ENCODE measurements around the gene TUT4. TPM values are rescaled to one million over a fixed set of nuclear protein-coding genes. Genes with fewer than 3 reads are reported as not detected.

TUT4 gene
- total RNA-seq, 2 donors from 2014 or later = 108 to 120 TPM

DNA sequence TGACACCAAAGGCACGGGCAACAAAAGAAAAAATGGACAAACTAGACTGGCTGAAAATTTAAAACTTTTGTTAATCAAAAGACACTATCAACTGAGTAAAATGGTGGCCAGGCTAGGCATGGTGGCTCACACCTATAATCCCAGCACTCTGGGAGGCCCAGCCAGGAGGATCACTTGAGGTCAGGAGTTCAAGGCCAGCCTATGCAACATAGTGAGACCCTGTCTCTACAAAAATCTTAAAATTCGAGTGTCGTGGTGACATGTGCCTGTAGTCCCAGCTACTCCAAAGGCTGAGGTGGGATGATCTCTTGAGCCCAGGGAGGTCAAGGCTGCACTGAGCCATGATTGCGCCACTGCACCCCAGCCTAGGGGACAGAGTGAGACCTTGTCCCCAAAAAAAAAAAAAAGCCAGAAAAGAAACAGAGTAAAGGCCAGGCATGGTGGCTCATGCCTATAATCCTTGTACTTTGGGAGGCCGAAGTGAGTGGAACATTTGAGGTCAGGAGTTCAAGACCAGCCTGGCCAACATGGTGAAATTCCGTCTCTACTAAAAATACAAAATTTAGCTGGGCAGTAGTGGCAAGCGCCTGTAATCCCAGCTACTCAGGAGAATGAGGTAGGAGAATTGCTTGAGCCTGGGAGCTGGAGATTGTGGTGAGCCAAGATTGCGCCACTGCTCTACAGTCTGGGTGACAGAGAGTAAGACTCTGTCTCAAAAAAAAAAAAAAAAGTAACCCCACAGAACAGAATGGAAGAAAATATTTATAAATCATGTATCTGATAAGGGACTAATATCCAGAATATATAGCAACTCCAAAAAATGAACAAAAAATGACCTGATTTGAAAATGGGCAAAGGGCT lies 8.0 kb downstream of the TUT4 start:
- Mint-ChIP-seq H3K4me3 (no peak overlapping the region), H3K36me3 (ENCODE audit: insufficient read depth in 2 of 2) (peaks cover 18 to 35% of the 10 kb centered on the region in 2 donors), H3K9me3 (peaks cover 11 to 12% of the 10 kb centered on the region in 2 donors), H3K27ac (no peak overlapping the region), H3K27me3 (ENCODE audit: low read depth) (no peaks in the 10 kb centered on the region), H3K4me1 (ENCODE audit: low read depth) (peaks cover 29% of the 10 kb centered on the region)
- ATAC-seq (replicated peaks in 1 of 2) (no peak), DNase-seq (no peak)

GRCh38 chr1:52542085-52542688 lies 10.7 kb downstream of the TUT4 start:
- Mint-ChIP-seq H3K4me3 (no peak overlapping the region), H3K9me3 (peaks cover 11 to 12% of the 10 kb centered on the region in 2 donors), H3K4me1 (ENCODE audit: low read depth) (peaks cover 21% of the 10 kb centered on the region), H3K27me3 (ENCODE audit: low read depth) (no peaks in the 10 kb centered on the region), H3K36me3 (ENCODE audit: insufficient read depth in 2 of 2) (peaks cover 15 to 45% of the 10 kb centered on the region in 2 donors), H3K27ac (no peak overlapping the region)
- no peak for DNase-seq
- no peak for ATAC-seq (replicated peaks in 1 of 2)

- H3K4me3 Mint-ChIP-seq = no peak overlapping the region
- no peak for DNase-seq
- peak overlapping the region; percentile 70 for H3K27ac Mint-ChIP-seq
- peaks cover 8 to 23% of the 10 kb centered on the region in 2 donors for H3K36me3 Mint-ChIP-seq (ENCODE audit: insufficient read depth in 2 of 2)
- peaks cover 48% of the 10 kb centered on the region for H3K4me1 Mint-ChIP-seq (ENCODE audit: low read depth)
- ATAC-seq (replicated peaks in 1 of 2) = no peak
- no peaks in the 10 kb centered on the region for H3K27me3 Mint-ChIP-seq (ENCODE audit: low read depth)
- no peaks in the 10 kb centered on the region for H3K9me3 Mint-ChIP-seq
These were observed 17.7 kb downstream of the TUT4 start for GRCh38 chr1:52534928-52535764.

GRCh38 chr1:52533713-52534112 lies 19.2 kb downstream of the TUT4 start:
- H3K27ac Mint-ChIP-seq = no peak overlapping the region
- ATAC-seq (replicated peaks in 1 of 2) (no peak), DNase-seq (no peak)
- H3K27me3 Mint-ChIP-seq (ENCODE audit: low read depth) = no peaks in the 10 kb centered on the region
- peaks cover 8 to 18% of the 10 kb centered on the region in 2 donors for H3K36me3 Mint-ChIP-seq (ENCODE audit: insufficient read depth in 2 of 2)
- no peak overlapping the region for H3K4me3 Mint-ChIP-seq
- no peaks in the 10 kb centered on the region for H3K9me3 Mint-ChIP-seq
- H3K4me1 Mint-ChIP-seq (ENCODE audit: low read depth) = peaks cover 45% of the 10 kb centered on the region

DNA sequence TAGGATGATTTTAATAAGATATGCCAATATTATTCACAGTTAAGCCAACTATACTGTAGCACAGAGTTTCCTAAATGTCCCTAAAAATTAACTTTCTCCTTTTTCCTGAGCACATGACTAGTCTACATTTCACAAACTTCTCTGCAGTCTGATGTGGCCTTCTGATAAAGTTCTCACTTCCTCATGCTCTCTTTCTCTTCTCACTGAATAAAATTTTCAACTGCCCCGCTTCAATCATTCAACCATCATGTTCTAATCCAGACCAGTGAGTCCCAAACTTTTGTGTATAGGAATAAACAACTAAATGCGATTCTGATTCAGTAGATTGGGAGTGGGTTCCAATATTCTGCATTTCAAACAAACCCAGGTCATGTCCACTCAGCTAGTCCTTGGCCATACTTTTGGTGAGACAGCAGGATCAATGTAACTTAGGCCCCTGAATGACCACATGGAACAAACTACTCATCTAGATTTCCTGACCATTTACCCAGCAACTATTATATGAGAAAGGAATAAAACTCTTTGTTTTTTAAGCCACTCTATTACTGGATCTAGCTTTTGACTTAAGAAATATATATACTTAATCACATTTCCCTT lies 20.1 kb downstream of the TUT4 start:
- H3K27ac Mint-ChIP-seq = peak overlapping the region; percentile 3
- DNase-seq = no peak
- H3K4me3 Mint-ChIP-seq = no peak overlapping the region
- H3K27me3 Mint-ChIP-seq (ENCODE audit: low read depth) = no peaks in the 10 kb centered on the region
- ATAC-seq (replicated peaks in 1 of 2) = no peak
- peaks cover 8 to 17% of the 10 kb centered on the region in 2 donors for H3K36me3 Mint-ChIP-seq (ENCODE audit: insufficient read depth in 2 of 2)
- no peaks in the 10 kb centered on the region for H3K9me3 Mint-ChIP-seq
- H3K4me1 Mint-ChIP-seq (ENCODE audit: low read depth) = peaks cover 44% of the 10 kb centered on the region

- no peak overlapping the region for H3K27ac Mint-ChIP-seq
- H3K4me3 Mint-ChIP-seq = no peak overlapping the region
- ATAC-seq (replicated peaks in 1 of 2) (no peak), DNase-seq (no peak)
- H3K9me3 Mint-ChIP-seq = no peaks in the 10 kb centered on the region
- peaks cover 44% of the 10 kb centered on the region for H3K4me1 Mint-ChIP-seq (ENCODE audit: low read depth)
- H3K27me3 Mint-ChIP-seq (ENCODE audit: low read depth) = no peaks in the 10 kb centered on the region
- peaks cover 8 to 18% of the 10 kb centered on the region in 2 donors for H3K36me3 Mint-ChIP-seq (ENCODE audit: insufficient read depth in 2 of 2)
These were observed 20.6 kb downstream of the TUT4 start for GRCh38 chr1:52532247-52532646.

- H3K9me3 Mint-ChIP-seq = no peaks in the 10 kb centered on the region
- H3K27ac Mint-ChIP-seq = no peak overlapping the region
- no peak overlapping the region for H3K4me3 Mint-ChIP-seq
- DNase-seq (no peak), ATAC-seq (replicated peaks in 1 of 2) (no peak)
- peaks cover 8 to 16% of the 10 kb centered on the region in 2 donors for H3K36me3 Mint-ChIP-seq (ENCODE audit: insufficient read depth in 2 of 2)
- no peaks in the 10 kb centered on the region for H3K27me3 Mint-ChIP-seq (ENCODE audit: low read depth)
- peaks cover 44% of the 10 kb centered on the region for H3K4me1 Mint-ChIP-seq (ENCODE audit: low read depth)
These were observed 21.5 kb downstream of the TUT4 start for GRCh38 chr1:52531249-52531872.

- no peak for ATAC-seq (replicated peaks in 1 of 2)
- no peaks in the 10 kb centered on the region for H3K27me3 Mint-ChIP-seq (ENCODE audit: low read depth)
- no peak overlapping the region for H3K4me3 Mint-ChIP-seq
- H3K9me3 Mint-ChIP-seq = no peaks in the 10 kb centered on the region
- H3K27ac Mint-ChIP-seq = no peak overlapping the region
- no peak for DNase-seq
- H3K4me1 Mint-ChIP-seq (ENCODE audit: low read depth) = peaks cover 44% of the 10 kb centered on the region
- peaks cover 9 to 18% of the 10 kb centered on the region in 2 donors for H3K36me3 Mint-ChIP-seq (ENCODE audit: insufficient read depth in 2 of 2)
These were observed 22.2 kb downstream of the TUT4 start for GRCh38 chr1:52530563-52531144.

GRCh38 chr1:52523376-52523775 lies 29.5 kb downstream of the TUT4 start:
- Mint-ChIP-seq H3K4me1 (ENCODE audit: low read depth) (peaks cover 40% of the 10 kb centered on the region), H3K9me3 (no peaks in the 10 kb centered on the region), H3K27ac (no peak overlapping the region), H3K4me3 (no peak overlapping the region), H3K36me3 (ENCODE audit: insufficient read depth in 2 of 2) (peaks cover 4 to 22% of the 10 kb centered on the region in 2 donors), H3K27me3 (ENCODE audit: low read depth) (no peaks in the 10 kb centered on the region)
- DNase-seq = peak; percentile 19 to 36
- peak; percentile 14 to 16 for ATAC-seq (replicated peaks in 1 of 2)

DNA sequence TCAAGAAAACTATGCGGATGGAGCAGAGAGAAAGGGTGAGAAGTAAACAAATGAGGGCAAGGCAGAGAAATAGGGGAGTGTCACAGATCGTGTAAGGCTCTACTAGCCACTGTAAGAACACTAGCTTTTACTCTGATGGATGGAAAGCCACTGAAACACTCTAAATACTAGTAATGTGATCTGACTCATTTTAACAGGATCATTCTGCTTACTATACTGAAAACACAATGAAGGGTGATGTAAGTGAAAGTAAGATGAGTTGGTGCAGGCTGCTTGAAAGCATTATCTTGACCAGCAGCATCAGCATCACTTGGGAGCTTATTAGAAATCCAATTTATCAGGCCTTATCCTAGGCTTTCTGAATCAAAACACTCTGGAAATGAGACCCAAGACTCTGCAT lies 32.7 kb downstream of the TUT4 start:
- no peaks in the 10 kb centered on the region for H3K27me3 Mint-ChIP-seq (ENCODE audit: low read depth)
- ATAC-seq (replicated peaks in 1 of 2) (peak; percentile 98 to 100), DNase-seq (peak; percentile 10 to 12)
- peaks cover 53% of the 10 kb centered on the region for H3K4me1 Mint-ChIP-seq (ENCODE audit: low read depth)
- H3K4me3 Mint-ChIP-seq = peak overlapping the region; percentile 44 to 64
- H3K27ac Mint-ChIP-seq = peak overlapping the region; percentile 93
- peaks cover 2 to 12% of the 10 kb centered on the region in 2 donors for H3K36me3 Mint-ChIP-seq (ENCODE audit: insufficient read depth in 2 of 2)
- H3K9me3 Mint-ChIP-seq = no peaks in the 10 kb centered on the region

DNA sequence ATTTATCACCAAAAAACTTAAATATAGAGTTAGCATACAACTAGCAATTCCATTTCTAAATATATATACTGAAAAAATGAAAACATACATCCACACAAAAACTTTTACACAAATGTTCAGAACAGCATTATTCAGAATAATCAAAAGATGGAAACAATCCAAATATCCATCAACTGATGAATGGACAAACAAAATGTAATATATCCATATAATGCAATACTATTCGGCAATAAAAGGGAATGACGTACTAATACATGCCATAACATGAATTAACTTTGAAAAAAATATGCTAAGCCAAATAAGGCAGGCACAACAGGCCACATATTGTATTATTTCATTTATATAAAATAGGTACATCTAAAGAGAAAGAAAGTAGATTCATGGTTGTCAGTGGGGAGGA lies 33.9 kb downstream of the TUT4 start:
- Mint-ChIP-seq H3K4me1 (ENCODE audit: low read depth) (peaks cover 44% of the 10 kb centered on the region), H3K9me3 (no peaks in the 10 kb centered on the region), H3K36me3 (ENCODE audit: insufficient read depth in 2 of 2) (peaks cover 2 to 11% of the 10 kb centered on the region in 2 donors), H3K27me3 (ENCODE audit: low read depth) (no peaks in the 10 kb centered on the region), H3K4me3 (no peak overlapping the region), H3K27ac (peak overlapping the region; percentile 69)
- ATAC-seq (replicated peaks in 1 of 2) = no peak
- no peak for DNase-seq

Data from activated T-cell treated with anti-CD3 and anti-CD28 coated beads, Interleukin-2, amount 50 U/mL, for 72 hours (primary cell).